ENCODE data around the gene PLEKHA7.
"Not testable (repeated sequence)": the region's sequence is repeated elsewhere in the genome, so short reads cannot be mapped to it uniquely, and the experiment has no call there.

PLEKHA7 gene

GRCh38 chr11:17014321-17014832, at the start of gene PLEKHA7:
Gene PLEKHA7 (minus strand): TSS chr11:17014414. CDS start chr11:17014401, 13 bp downstream.
- no peak within 1 kb of the TSS for H3K4me3 ChIP-seq (replicated peaks; ENCODE audit: low read depth, low read length)
- no peak for TF ChIP-seq CTCF (IDR thresholded peaks at IDR 0.05; ENCODE audit: low read depth, low read length, missing control alignments)
- DNase-seq (ENCODE audit: extremely low read depth, low read depth) = no peak

- TF ChIP-seq CTCF (IDR thresholded peaks at IDR 0.05; ENCODE audit: low read depth, low read length, missing control alignments) = peak; percentile 81
- H3K4me3 ChIP-seq (replicated peaks; ENCODE audit: low read depth, low read length) = no peak overlapping the region
- no peak for DNase-seq (ENCODE audit: extremely low read depth, low read depth)
Measured at GRCh38 chr11:17063171-17064002, 49.2 kb upstream of the PLEKHA7 start.

GRCh38 chr11:17051146-17051545, 36.9 kb upstream of the PLEKHA7 start:
- not testable (repeated sequence) for DNase-seq (ENCODE audit: extremely low read depth, low read depth); H3K4me3 ChIP-seq (replicated peaks; ENCODE audit: low read depth, low read length)

GRCh38 chr11:17048491-17048890, 34.3 kb upstream of the PLEKHA7 start:
- not testable (repeated sequence) for H3K4me3 ChIP-seq (replicated peaks; ENCODE audit: low read depth, low read length); DNase-seq (ENCODE audit: extremely low read depth, low read depth)

- H3K4me3 ChIP-seq (replicated peaks; ENCODE audit: low read depth, low read length) = no peak overlapping the region
- no peak for DNase-seq (ENCODE audit: extremely low read depth, low read depth)
- TF ChIP-seq CTCF (IDR thresholded peaks at IDR 0.05; ENCODE audit: low read depth, low read length, missing control alignments) = no peak
Measured at GRCh38 chr11:17046690-17047089, 32.5 kb upstream of the PLEKHA7 start.

GRCh38 chr11:17036666-17037658, 22.7 kb upstream of the PLEKHA7 start:
- no peak for DNase-seq (ENCODE audit: extremely low read depth, low read depth)
- TF ChIP-seq CTCF (IDR thresholded peaks at IDR 0.05; ENCODE audit: low read depth, low read length, missing control alignments) = peak; percentile 10
- no peak overlapping the region for H3K4me3 ChIP-seq (replicated peaks; ENCODE audit: low read depth, low read length)

GRCh38 chr11:17034027-17034426, 19.8 kb upstream of the PLEKHA7 start:
- H3K4me3 ChIP-seq (replicated peaks; ENCODE audit: low read depth, low read length); DNase-seq (ENCODE audit: extremely low read depth, low read depth): not testable (repeated sequence)

- DNase-seq (ENCODE audit: extremely low read depth, low read depth) = no peak
- TF ChIP-seq CTCF (IDR thresholded peaks at IDR 0.05; ENCODE audit: low read depth, low read length, missing control alignments) = no peak
- no peak overlapping the region for H3K4me3 ChIP-seq (replicated peaks; ENCODE audit: low read depth, low read length)
Measured at GRCh38 chr11:17026487-17027082, 12.4 kb upstream of the PLEKHA7 start.

All from HFF-Myc (cell line).